ES-I3 (cell line): ENCODE measurements around the gene ONECUT3.

Experiments used
- H3K36me3 ChIP-seq: 2 replicates; pipeline ENCODE4 v1.6.1; 2013; ENCODE audit warnings: mild to moderate bottlenecking, low read length, control low read depth, moderate library complexity; ENCODE audit not compliant: insufficient read depth
- H3K4me1 ChIP-seq: 2 replicates; pipeline ENCODE4 v1.6.1; 2013; ENCODE audit warnings: mild to moderate bottlenecking, control low read depth, low read length; ENCODE audit not compliant: insufficient read depth
- H3K9ac ChIP-seq: 2 replicates; pipeline ENCODE4 v1.6.1; 2013; ENCODE audit warnings: low read depth, mild to moderate bottlenecking, low read length, moderate library complexity
- H3K9me3 ChIP-seq: 2 replicates; pipeline ENCODE4 v1.6.1; 2013; ENCODE audit warnings: mild to moderate bottlenecking, low read length, moderate library complexity; ENCODE audit not compliant: control insufficient read depth, insufficient read depth

The ONECUT3 gene

DNA sequence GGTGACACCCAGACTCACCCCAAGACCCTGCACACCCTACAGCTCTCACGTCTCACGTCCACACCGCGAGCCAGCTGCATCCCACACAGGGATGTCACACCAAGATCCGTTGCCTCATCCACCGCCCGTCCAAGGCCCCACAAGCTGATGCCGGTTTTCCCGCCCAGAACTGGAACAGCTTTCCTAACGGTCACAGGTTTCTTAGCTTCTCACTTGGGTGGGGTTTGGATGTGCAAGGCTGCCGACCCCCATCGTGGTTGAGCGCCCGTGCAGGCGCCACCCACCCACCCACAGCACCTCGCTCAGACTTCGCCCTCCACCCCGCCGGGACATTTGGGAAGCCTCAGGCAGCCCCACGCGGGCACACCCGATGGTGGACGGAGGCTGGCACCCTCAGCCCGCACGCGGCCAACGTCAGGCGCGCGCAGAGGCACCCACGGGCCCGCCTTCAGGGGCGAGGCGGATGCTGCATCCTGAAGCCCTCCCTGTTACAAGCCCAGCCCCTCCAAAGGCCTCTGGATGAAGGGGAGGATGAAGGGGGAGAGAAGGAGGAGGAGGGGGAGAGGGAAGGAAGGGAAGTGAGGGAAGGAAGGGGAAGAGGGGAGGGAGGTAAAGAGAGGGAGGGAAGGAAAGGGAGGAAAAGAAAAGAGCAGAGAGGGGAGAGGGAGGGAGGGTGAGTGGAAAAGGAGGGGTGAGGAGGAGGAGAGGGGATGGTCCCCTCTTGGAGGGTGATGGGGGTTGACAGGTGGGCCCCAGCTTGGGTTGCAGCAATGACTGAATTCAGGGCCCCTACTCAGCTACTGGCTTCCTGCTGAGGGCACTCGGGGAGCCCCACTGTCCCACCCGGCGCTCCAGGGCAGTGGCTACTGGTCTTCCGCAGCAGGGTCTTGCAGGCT lies 12.8 kb downstream of the ONECUT3 start:
- H3K4me1 ChIP-seq, result peaks cover 3% of the 10 kb centered on the region; the same call in 1 of the 2 replicates
- no peaks in the 10 kb centered on the region for H3K36me3 ChIP-seq
- no peak overlapping the region for H3K9ac ChIP-seq
- H3K9me3 ChIP-seq, result peaks cover 4% of the 10 kb centered on the region; the same call in 1 of the 2 replicates

- Histone ChIP-seq H3K9me3 (peaks cover 9% of the 10 kb centered on the region; the same call in 1 of the 2 replicates), H3K36me3 (no peaks in the 10 kb centered on the region), H3K4me1 (peaks cover 3% of the 10 kb centered on the region; the same call in 1 of the 2 replicates), H3K9ac (no peak overlapping the region)
Observed at GRCh38 chr19:1766800-1767352, 13.6 kb downstream of the ONECUT3 start.

DNA sequence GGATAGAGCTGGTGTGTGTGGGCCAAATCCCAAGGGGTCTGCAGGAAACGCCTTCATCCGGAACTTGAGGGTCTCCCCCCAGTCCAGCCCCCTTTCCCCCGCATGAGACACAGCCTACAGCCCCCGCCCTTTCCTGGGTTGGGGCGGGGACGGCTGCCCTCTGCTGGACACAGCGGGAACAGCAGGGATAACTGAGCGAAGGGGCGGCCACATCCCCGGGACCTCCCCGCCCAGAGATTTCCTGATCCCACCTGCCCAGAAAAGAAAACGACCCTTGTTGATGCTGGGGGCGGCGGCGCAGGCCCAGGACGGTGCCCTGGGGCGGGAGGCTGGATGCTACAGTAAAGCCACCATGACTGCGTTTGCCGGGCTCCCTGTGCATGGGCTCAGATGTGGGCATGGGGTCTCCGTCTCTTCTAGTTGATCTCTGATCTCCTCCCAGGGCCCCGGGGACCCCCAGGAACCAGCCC lies 14.2 kb downstream of the ONECUT3 start:
- Histone ChIP-seq H3K9ac (no peak overlapping the region), H3K36me3 (no peaks in the 10 kb centered on the region), H3K9me3 (peaks cover 9% of the 10 kb centered on the region; the same call in 1 of the 2 replicates), H3K4me1 (peaks cover 3% of the 10 kb centered on the region; the same call in 1 of the 2 replicates)

GRCh38 chr19:1768248-1768647 lies 14.9 kb downstream of the ONECUT3 start:
- Histone ChIP-seq H3K36me3 (no peaks in the 10 kb centered on the region), H3K9ac (no peak overlapping the region), H3K4me1 (peaks cover 3% of the 10 kb centered on the region; the same call in 1 of the 2 replicates), H3K9me3 (peaks cover 9% of the 10 kb centered on the region; the same call in 1 of the 2 replicates)

- Histone ChIP-seq H3K4me1 (peaks cover 3% of the 10 kb centered on the region; the same call in 1 of the 2 replicates), H3K9ac (no peak overlapping the region), H3K36me3 (no peaks in the 10 kb centered on the region), H3K9me3 (peaks cover 9% of the 10 kb centered on the region; the same call in 1 of the 2 replicates)
Observed at GRCh38 chr19:1768918-1769644, 15.8 kb downstream of the ONECUT3 start.

- Histone ChIP-seq H3K36me3 (no peaks in the 10 kb centered on the region), H3K9ac (no peak overlapping the region), H3K9me3 (peaks cover 11% of the 10 kb centered on the region), H3K4me1 (peaks cover 3% of the 10 kb centered on the region; the same call in 1 of the 2 replicates)
Observed at GRCh38 chr19:1769645-1769985, 16.3 kb downstream of the ONECUT3 start.

- no peak overlapping the region for H3K9ac ChIP-seq
- H3K9me3 ChIP-seq, result peaks cover 12% of the 10 kb centered on the region
- peaks cover 3% of the 10 kb centered on the region; the same call in 1 of the 2 replicates for H3K4me1 ChIP-seq
- no peaks in the 10 kb centered on the region for H3K36me3 ChIP-seq
Observed at GRCh38 chr19:1770866-1771576, 17.7 kb downstream of the ONECUT3 start.

DNA sequence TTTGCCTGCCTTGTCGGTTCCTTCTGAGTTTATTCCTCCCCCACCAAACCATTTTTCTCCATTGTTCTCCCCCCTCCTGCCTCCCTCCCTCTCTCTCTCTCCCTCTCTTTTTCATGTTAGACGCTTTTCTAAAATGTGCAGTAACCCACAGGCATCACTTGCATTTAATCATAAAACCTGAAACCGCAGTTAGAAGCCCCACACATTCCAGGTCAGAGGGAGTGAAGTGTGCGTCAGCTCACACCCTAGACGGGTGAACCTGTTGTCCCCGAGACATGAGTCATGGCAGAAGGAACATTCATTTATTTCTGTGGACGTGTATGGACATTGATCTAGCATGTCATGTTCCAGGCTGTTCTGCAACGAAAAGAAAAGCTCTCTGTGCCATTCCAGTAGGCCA lies 19.9 kb downstream of the ONECUT3 start:
- Histone ChIP-seq H3K4me1 (no peaks in the 10 kb centered on the region), H3K9ac (no peak overlapping the region)

DNA sequence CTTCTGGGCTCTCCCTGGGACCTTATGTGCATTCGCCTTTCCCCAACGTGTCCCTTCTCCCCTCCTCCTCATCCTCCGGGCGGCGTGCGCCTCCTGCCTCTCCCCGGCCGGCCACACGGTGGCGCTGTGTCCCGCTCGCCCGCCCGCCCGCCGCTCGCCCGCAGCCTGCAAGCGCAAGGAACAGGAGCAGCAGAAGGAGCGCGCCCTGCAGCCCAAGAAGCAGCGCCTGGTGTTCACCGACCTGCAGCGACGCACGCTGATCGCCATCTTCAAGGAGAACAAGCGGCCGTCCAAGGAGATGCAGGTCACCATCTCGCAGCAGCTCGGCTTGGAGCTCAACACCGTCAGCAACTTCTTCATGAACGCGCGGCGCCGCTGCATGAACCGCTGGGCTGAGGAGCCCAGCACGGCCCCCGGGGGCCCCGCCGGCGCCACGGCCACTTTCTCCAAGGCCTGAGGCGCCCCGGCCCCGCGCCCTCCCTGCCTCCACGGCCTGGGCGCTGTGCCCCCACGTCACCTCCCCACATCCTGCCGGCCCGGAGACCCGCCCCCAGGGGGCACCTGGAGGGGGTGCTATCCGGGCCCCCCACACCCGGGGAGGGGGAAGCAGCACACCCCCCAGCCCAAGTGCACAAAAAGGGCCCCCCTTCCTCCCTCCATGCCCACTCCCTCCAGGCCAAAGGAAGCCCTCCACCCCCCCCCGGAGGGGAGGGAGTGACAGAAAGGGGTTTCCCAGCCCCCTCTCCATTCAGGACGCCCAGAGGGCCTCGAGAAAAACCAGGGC lies 21.9 kb downstream of the ONECUT3 start:
- Histone ChIP-seq H3K4me1 (no peaks in the 10 kb centered on the region), H3K9me3 (peaks cover 12% of the 10 kb centered on the region), H3K9ac (peak overlapping the region; percentile 41; the same call in 1 of the 2 replicates), H3K36me3 (no peaks in the 10 kb centered on the region)

More for the DNA sequence above, 19.9 kb downstream of the ONECUT3 start:
- H3K36me3 ChIP-seq, result no peaks in the 10 kb centered on the region
- H3K9me3 ChIP-seq, result peaks cover 12% of the 10 kb centered on the region

DNA sequence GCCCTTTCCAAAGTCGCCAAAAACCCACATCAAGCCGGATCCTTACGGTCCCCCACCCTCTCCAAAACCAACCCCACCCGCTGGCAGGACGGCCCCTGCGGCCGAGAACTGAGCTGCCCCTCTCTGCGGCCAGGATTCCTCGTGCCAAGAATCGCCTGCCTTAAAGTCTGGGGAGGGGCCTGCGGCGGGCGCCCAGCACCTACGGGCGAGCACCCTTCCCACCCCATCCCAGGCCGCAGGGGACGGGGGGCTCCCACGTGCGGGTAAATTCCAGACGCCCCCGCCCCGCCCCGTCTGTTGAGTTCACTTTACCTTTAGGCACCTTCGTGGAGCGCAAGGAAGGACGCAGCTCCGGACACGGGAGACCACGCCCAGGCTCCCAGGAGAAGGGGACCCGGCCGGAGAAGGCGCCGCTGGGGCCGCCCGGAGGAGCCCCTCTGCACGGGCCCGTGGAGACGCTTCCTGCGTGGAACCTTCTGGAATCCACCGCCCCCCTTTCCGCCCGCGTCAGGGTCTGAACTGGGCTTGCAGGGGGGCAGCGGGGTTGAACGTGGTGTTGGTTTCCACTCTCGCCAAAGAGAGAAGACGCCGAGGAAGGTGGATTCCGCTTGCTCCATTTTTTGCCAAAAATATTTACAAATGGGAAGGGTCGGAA lies 22.8 kb downstream of the ONECUT3 start:
- H3K9ac ChIP-seq, result peak overlapping the region; percentile 42; the same call in 1 of the 2 replicates
- no peaks in the 10 kb centered on the region for H3K4me1 ChIP-seq
- H3K36me3 ChIP-seq, result no peaks in the 10 kb centered on the region
- peaks cover 9% of the 10 kb centered on the region for H3K9me3 ChIP-seq

GRCh38 chr19:1776606-1777147 lies 23.4 kb downstream of the ONECUT3 start:
- Histone ChIP-seq H3K9ac (peak overlapping the region; percentile 42; the same call in 1 of the 2 replicates), H3K9me3 (peaks cover 5% of the 10 kb centered on the region; the same call in 1 of the 2 replicates), H3K4me1 (no peaks in the 10 kb centered on the region), H3K36me3 (no peaks in the 10 kb centered on the region)

GRCh38 chr19:1777149-1777548 lies 23.8 kb downstream of the ONECUT3 start:
- Histone ChIP-seq H3K9me3 (peaks cover 10% of the 10 kb centered on the region), H3K36me3 (no peaks in the 10 kb centered on the region), H3K9ac (no peak overlapping the region), H3K4me1 (no peaks in the 10 kb centered on the region)
